KMS-11 (cell line): Measurements from ENCODE around the gene PRSS27.

ENCODE experiments used
- H2AFZ ChIP-seq: fragments of 200-600 bp; sonication (generic); 2 replicates; pipeline ENCODE4 v1.6.1; 2016; ENCODE audit warnings: antibody characterized with exemption, mixed run types, low read depth
- H3K27ac ChIP-seq: fragments of 200-600 bp; sonication (generic); 2 replicates; pipeline ENCODE4 v1.6.1; 2016; ENCODE audit warnings: mild to moderate bottlenecking, mixed run types
- H3K27me3 ChIP-seq: fragments of 200-600 bp; sonication (generic); 2 replicates; pipeline ENCODE4 v1.6.1; 2017; ENCODE audit warnings: mild to moderate bottlenecking, low read depth, mixed run types, moderate library complexity; ENCODE audit not compliant: insufficient read depth
- H3K36me3 ChIP-seq: fragments of 200-600 bp; sonication (generic); 2 replicates; pipeline ENCODE4 v1.6.1; 2017; ENCODE audit warnings: mild to moderate bottlenecking, mixed run types; ENCODE audit not compliant: insufficient read depth
- H3K4me1 ChIP-seq: fragments of 200-600 bp; sonication (generic); 2 replicates; pipeline ENCODE4 v1.6.1; 2016; ENCODE audit warnings: mild to moderate bottlenecking, low read depth, mixed run types; ENCODE audit not compliant: poor library complexity, severe bottlenecking
- H3K4me2 ChIP-seq: fragments of 200-600 bp; sonication (generic); 2 replicates; pipeline ENCODE4 v1.7.0; 2016; ENCODE audit warnings: mild to moderate bottlenecking, mixed run types
- H3K4me3 ChIP-seq: fragments of 200-600 bp; sonication (generic); IDR thresholded peaks from 2 replicates; pipeline ENCODE4 v1.6.1; 2017; ENCODE audit warnings: low read depth, low read length, mixed read lengths; ENCODE audit not compliant: insufficient read depth
- H3K79me2 ChIP-seq: fragments of 200-600 bp; sonication (generic); 2 replicates; pipeline ENCODE4 v1.6.1; 2016; ENCODE audit warnings: low read depth, mixed run types; ENCODE audit not compliant: insufficient read depth
- H3K9ac ChIP-seq: fragments of 200-600 bp; sonication (generic); 2 replicates; pipeline ENCODE4 v1.6.1; 2016; ENCODE audit warnings: mild to moderate bottlenecking, mixed run types
- H4K20me1 ChIP-seq: fragments of 200-600 bp; sonication (generic); 2 replicates; pipeline ENCODE4 v1.6.1; 2016; ENCODE audit warnings: mild to moderate bottlenecking, mixed run types; ENCODE audit not compliant: insufficient read depth
- CTCF ChIP-seq: fragments of 200-600 bp; sonication (generic); conservative IDR thresholded peaks from 2 replicates; pipeline ENCODE4 v1.6.1; 2017; ENCODE audit warnings: low read depth, mild to moderate bottlenecking, antibody characterized with exemption, low read length, moderate library complexity, mixed read lengths

The PRSS27 gene

GRCh38 chr16:2767891-2768290 is 47.9 kb upstream of the PRSS27 start:
- Histone ChIP-seq H3K4me2 (no peak overlapping the region), H3K27me3 (no peaks in the 10 kb centered on the region), H3K4me1 (no peaks in the 10 kb centered on the region), H2AFZ (no peak overlapping the region), H3K79me2 (peaks cover 29% of the 10 kb centered on the region), H3K4me3 (no peak overlapping the region), H4K20me1 (no peaks in the 10 kb centered on the region), H3K9ac (no peak overlapping the region), H3K36me3 (peaks cover 37% of the 10 kb centered on the region; the same call in 1 of the 2 replicates), H3K27ac (no peak overlapping the region)
- TF ChIP-seq CTCF: no peak

- no peak for TF ChIP-seq CTCF
- Histone ChIP-seq H3K36me3 (peaks cover 44% of the 10 kb centered on the region; the same call in 1 of the 2 replicates), H3K27me3 (no peaks in the 10 kb centered on the region), H3K4me1 (no peaks in the 10 kb centered on the region), H3K27ac (no peak overlapping the region), H3K9ac (no peak overlapping the region), H3K4me2 (no peak overlapping the region), H4K20me1 (no peaks in the 10 kb centered on the region), H3K4me3 (no peak overlapping the region), H3K79me2 (peaks cover 36% of the 10 kb centered on the region), H2AFZ (no peak overlapping the region)
These were observed 47.2 kb upstream of the PRSS27 start for GRCh38 chr16:2767140-2767731.

- Histone ChIP-seq H3K4me3 (no peak overlapping the region), H4K20me1 (no peaks in the 10 kb centered on the region), H2AFZ (no peak overlapping the region), H3K79me2 (peaks cover 42% of the 10 kb centered on the region), H3K27me3 (no peaks in the 10 kb centered on the region), H3K4me2 (no peak overlapping the region), H3K36me3 (peaks cover 50% of the 10 kb centered on the region; the same call in 1 of the 2 replicates), H3K9ac (no peak overlapping the region), H3K27ac (no peak overlapping the region), H3K4me1 (no peaks in the 10 kb centered on the region)
- no peak for TF ChIP-seq CTCF
These were observed 46.6 kb upstream of the PRSS27 start for GRCh38 chr16:2766430-2767139.

GRCh38 chr16:2765462-2766404 is 45.7 kb upstream of the PRSS27 start:
- no peaks in the 10 kb centered on the region for H3K4me1 ChIP-seq
- H3K27me3 ChIP-seq: no peaks in the 10 kb centered on the region
- no peak overlapping the region for H3K27ac ChIP-seq
- H3K4me2 ChIP-seq: no peak overlapping the region
- no peak for TF ChIP-seq CTCF
- H2AFZ ChIP-seq: no peak overlapping the region
- peaks cover 59% of the 10 kb centered on the region for H3K36me3 ChIP-seq
- peaks cover 51% of the 10 kb centered on the region for H3K79me2 ChIP-seq
- no peak overlapping the region for H3K4me3 ChIP-seq
- no peak overlapping the region for H3K9ac ChIP-seq
- no peaks in the 10 kb centered on the region for H4K20me1 ChIP-seq
